AG10803 (cell line): ENCODE results near the gene OR6T1.
A peak's percentile ranks its signal among the peaks of the same experiment; 100 is the strongest.

ENCODE experiments used
- DNase-seq: peaks from one replicate; pipeline ENCODE4 v3.0.0; 2010; ENCODE audit warnings: low read depth
- H3K4me3 ChIP-seq: 2 replicates; pipeline ENCODE4 v1.5.1; 2011; ENCODE audit warnings: mild to moderate bottlenecking, low read length, control low read depth
- TF ChIP-seq, protein P1 (sequence below): conservative IDR thresholded peaks from 2 replicates; pipeline ENCODE4 v1.5.1; 2011; ENCODE audit warnings: mild to moderate bottlenecking, low read length, control low read depth, inconsistent platforms

The OR6T1 gene

GRCh38 chr11:123943738-123944137, at the start of gene OR6T1:
TSS of gene OR6T1 (minus strand) at chr11:123943838. CDS start at chr11:123943838, 0 bp downstream.
- TF ChIP-seq, protein P1, sequence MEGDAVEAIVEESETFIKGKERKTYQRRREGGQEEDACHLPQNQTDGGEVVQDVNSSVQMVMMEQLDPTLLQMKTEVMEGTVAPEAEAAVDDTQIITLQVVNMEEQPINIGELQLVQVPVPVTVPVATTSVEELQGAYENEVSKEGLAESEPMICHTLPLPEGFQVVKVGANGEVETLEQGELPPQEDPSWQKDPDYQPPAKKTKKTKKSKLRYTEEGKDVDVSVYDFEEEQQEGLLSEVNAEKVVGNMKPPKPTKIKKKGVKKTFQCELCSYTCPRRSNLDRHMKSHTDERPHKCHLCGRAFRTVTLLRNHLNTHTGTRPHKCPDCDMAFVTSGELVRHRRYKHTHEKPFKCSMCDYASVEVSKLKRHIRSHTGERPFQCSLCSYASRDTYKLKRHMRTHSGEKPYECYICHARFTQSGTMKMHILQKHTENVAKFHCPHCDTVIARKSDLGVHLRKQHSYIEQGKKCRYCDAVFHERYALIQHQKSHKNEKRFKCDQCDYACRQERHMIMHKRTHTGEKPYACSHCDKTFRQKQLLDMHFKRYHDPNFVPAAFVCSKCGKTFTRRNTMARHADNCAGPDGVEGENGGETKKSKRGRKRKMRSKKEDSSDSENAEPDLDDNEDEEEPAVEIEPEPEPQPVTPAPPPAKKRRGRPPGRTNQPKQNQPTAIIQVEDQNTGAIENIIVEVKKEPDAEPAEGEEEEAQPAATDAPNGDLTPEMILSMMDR, result no peak
- DNase-seq, result no peak
- no peak within 1 kb of the TSS for H3K4me3 ChIP-seq

GRCh38 chr11:123979311-123979710, 35.7 kb upstream of the OR6T1 start:
- no peak for DNase-seq
- H3K4me3 ChIP-seq, result no peak overlapping the region
- TF ChIP-seq, protein P1, result no peak

- DNase-seq, result peak; percentile 3
- no peak within 1 kb of the TSS for H3K4me3 ChIP-seq
- TF ChIP-seq, protein P1, result no peak
Measured at GRCh38 chr11:123977731-123978347, 34.2 kb upstream of the OR6T1 start, which contains the start of gene OR10S1. TSS of gene OR10S1 (minus strand) at chr11:123977781. CDS start at chr11:123977664, 117 bp downstream.

GRCh38 chr11:123976770-123977560, 33.3 kb upstream of the OR6T1 start:
- TF ChIP-seq, protein P1, result no peak
- no peak overlapping the region for H3K4me3 ChIP-seq
- no peak for DNase-seq

DNA sequence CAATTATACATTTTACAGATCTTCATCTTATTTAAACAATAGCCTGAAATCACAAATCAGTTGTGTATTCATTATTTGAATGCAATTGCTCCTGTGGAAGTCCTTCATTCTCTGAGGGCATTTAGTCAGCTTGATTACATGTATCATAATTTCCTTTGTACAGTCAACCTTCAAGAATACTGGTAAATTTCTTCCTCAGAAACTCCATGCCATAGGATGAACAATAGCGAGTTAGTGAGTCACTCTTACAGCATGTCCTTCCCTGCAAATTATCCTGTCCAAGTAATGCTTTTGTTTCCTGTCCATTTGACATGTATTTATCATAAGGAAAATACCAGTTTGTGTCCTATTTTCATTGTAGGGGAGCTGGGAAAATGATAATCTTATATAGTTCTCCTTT, 30.2 kb upstream of the OR6T1 start:
- DNase-seq, result peak; percentile 57
- H3K4me3 ChIP-seq, result no peak overlapping the region
- TF ChIP-seq, protein P1, result no peak

DNA sequence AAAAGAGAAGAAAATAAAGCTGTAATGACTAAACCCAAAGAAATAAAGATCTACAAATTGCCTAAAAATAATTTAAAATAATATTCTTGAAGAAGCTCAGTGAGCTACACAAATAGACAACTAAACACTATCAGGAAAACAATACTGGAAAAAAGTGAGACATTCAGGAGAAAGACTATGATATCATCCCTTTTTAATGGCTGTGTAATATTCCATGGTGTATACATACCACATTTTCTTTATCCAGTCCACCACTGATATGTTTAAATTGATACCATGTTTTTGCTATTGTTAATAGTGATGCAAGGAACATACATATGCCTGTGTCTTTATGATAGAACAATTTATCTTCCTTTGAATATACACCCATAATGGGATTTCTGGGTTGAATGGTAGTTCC, 13.1 kb upstream of the OR6T1 start:
- DNase-seq, result no peak
- H3K4me3 ChIP-seq, result no peak overlapping the region
- TF ChIP-seq, protein P1, result no peak

- H3K4me3 ChIP-seq, result no peak overlapping the region
- TF ChIP-seq, protein P1, result no peak
- DNase-seq, result no peak
Measured at GRCh38 chr11:123945132-123945531, 1.5 kb upstream of the OR6T1 start.
